Measurements from ENCODE around the gene PSMD2. TPM values are rescaled to one million over a fixed set of nuclear protein-coding genes. Genes with fewer than 3 reads are reported as not detected.

PSMD2 gene
- total RNA-seq, 1 donor from 2014 or later, result 210 TPM

- no peak overlapping the region for H3K27ac Mint-ChIP-seq
- DNase-seq, result no peak
- no peak for ATAC-seq (ENCODE audit: low read depth)
- peaks cover 3% of the 10 kb centered on the region for H3K4me1 Mint-ChIP-seq
- H3K36me3 Mint-ChIP-seq (ENCODE audit: low read depth), result no peaks in the 10 kb centered on the region
- no peak overlapping the region for H3K4me3 Mint-ChIP-seq
- ChIA-PET POLR2A (no interaction called here), CTCF (interaction anchor here (3.5 kb wide), 1 partner anchor 63 kb away, joined by 15 read pairs; no protein-coding TSS in a partner anchor)
- no peaks in the 10 kb centered on the region for H3K9me3 Mint-ChIP-seq
- intact Hi-C loops (cut with micrococcal nuclease), result no loop called here
- H3K27me3 Mint-ChIP-seq, result peaks cover 15% of the 10 kb centered on the region
- TF ChIP-seq CTCF (IDR thresholded peaks at IDR 0.05), result no peak
These were observed 8.7 kb upstream of the PSMD2 start for GRCh38 chr3:184290331-184290730.

GRCh38 chr3:184291044-184291737 is 7.8 kb upstream of the PSMD2 start:
- Mint-ChIP-seq H3K36me3 (ENCODE audit: low read depth) (no peaks in the 10 kb centered on the region), H3K9me3 (no peaks in the 10 kb centered on the region), H3K4me3 (no peak overlapping the region), H3K27me3 (peaks cover 6% of the 10 kb centered on the region), H3K27ac (no peak overlapping the region), H3K4me1 (peaks cover 3% of the 10 kb centered on the region)
- TF ChIP-seq CTCF (IDR thresholded peaks at IDR 0.05), result no peak
- ATAC-seq (ENCODE audit: low read depth), result no peak
- POLR2A ChIA-PET, result interaction anchor here (0.6 kb wide), 1 partner anchor 96 kb away, joined by 4 read pairs; no protein-coding TSS in a partner anchor
- CTCF ChIA-PET, result interaction anchor here (3.5 kb wide), 1 partner anchor 63 kb away, joined by 15 read pairs; no protein-coding TSS in a partner anchor
- no peak for DNase-seq
- intact Hi-C loops (cut with micrococcal nuclease), result no loop called here

DNA sequence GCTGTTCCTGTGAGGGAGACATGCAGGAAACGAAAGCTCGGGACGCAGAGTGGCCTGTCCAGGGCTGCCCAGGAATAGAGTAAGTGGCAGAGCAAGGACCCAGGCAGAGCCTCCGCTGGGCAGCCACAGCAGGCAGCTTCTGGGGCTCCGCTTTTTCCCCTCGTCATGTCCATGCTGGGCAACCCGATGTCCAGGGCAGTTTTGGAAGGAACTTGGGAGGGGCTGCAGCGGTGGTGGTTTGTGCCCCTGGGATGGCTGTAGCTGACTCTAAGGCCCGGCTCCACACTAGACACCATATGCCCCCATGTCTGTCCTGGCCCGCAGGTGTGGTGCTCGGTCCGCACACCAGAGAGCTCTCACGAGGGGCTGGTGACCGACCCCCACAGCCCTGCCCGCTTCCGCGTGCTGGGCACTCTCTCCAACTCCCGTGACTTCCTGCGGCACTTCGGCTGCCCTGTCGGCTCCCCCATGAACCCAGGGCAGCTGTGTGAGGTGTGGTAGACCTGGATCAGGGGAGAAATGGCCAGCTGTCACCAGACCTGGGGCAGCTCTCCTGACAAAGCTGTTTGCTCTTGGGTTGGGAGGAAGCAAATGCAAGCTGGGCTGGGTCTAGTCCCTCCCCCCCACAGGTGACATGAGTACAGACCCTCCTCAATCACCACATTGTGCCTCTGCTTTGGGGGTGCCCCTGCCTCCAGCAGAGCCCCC is 7.1 kb upstream of the PSMD2 start:
- peaks cover 5% of the 10 kb centered on the region for H3K27me3 Mint-ChIP-seq
- POLR2A ChIA-PET, result interaction anchor here (0.6 kb wide), 1 partner anchor 97 kb away, joined by 4 read pairs; no protein-coding TSS in a partner anchor
- no peak overlapping the region for H3K27ac Mint-ChIP-seq
- H3K4me1 Mint-ChIP-seq, result peaks cover 3% of the 10 kb centered on the region
- CTCF ChIA-PET, result no interaction called here
- no peaks in the 10 kb centered on the region for H3K36me3 Mint-ChIP-seq (ENCODE audit: low read depth)
- ATAC-seq (ENCODE audit: low read depth) (no peak), DNase-seq (no peak)
- intact Hi-C loops (cut with micrococcal nuclease), result no loop called here
- no peaks in the 10 kb centered on the region for H3K9me3 Mint-ChIP-seq
- H3K4me3 Mint-ChIP-seq, result no peak overlapping the region
- no peak for TF ChIP-seq CTCF (IDR thresholded peaks at IDR 0.05)

- Mint-ChIP-seq H3K27ac (no peak overlapping the region), H3K4me1 (peaks cover 23% of the 10 kb centered on the region), H3K36me3 (ENCODE audit: low read depth) (peaks cover 17% of the 10 kb centered on the region), H3K9me3 (no peaks in the 10 kb centered on the region), H3K27me3 (peaks cover 5% of the 10 kb centered on the region), H3K4me3 (no peak overlapping the region)
- no peak for DNase-seq
- ChIA-PET POLR2A (no interaction called here), CTCF (no interaction called here)
- intact Hi-C loops (cut with micrococcal nuclease), result loop anchor here (5.0 kb wide), 1 partner anchor 247 kb away; no protein-coding TSS in a partner anchor
- no peak for TF ChIP-seq CTCF (IDR thresholded peaks at IDR 0.05)
- no peak for ATAC-seq (ENCODE audit: low read depth)
These were observed 3.3 kb upstream of the PSMD2 start for GRCh38 chr3:184295771-184296170.

GRCh38 chr3:184296616-184297015 is 2.4 kb upstream of the PSMD2 start:
- ChIA-PET POLR2A (interaction anchor here (0.6 kb wide), 1 partner anchor 175 kb away, joined by 3 read pairs; no protein-coding TSS in a partner anchor), CTCF (no interaction called here)
- Mint-ChIP-seq H3K9me3 (no peaks in the 10 kb centered on the region), H3K4me3 (no peak overlapping the region), H3K4me1 (peaks cover 23% of the 10 kb centered on the region), H3K36me3 (ENCODE audit: low read depth) (peaks cover 21% of the 10 kb centered on the region), H3K27ac (no peak overlapping the region), H3K27me3 (peaks cover 5% of the 10 kb centered on the region)
- no peak for TF ChIP-seq CTCF (IDR thresholded peaks at IDR 0.05)
- DNase-seq (no peak), ATAC-seq (ENCODE audit: low read depth) (no peak)
- intact Hi-C loops (cut with micrococcal nuclease), result loop anchor here (5.0 kb wide), 1 partner anchor 246 kb away; no protein-coding TSS in a partner anchor
